NB4 (cell line): ENCODE data around the gene FUCA1.

Source experiments
- POLR2A ChIP-seq: IDR thresholded peaks from 2 replicates; pipeline ENCODE4 v1.6.1; 2011; ENCODE audit warnings: mild to moderate bottlenecking; ENCODE audit not compliant: insufficient read length; ENCODE audit errors: extremely low read depth
- TF ChIP-seq, protein P1 (sequence below): IDR thresholded peaks from one replicate; pipeline ENCODE4 v1.5.1; 2012; ENCODE audit warnings: low read depth, low read length
- TF ChIP-seq, protein P2 (sequence below): IDR thresholded peaks from 2 replicates; pipeline ENCODE4 v1.6.1; 2011; ENCODE audit warnings: low read depth, low read length

DNA sequence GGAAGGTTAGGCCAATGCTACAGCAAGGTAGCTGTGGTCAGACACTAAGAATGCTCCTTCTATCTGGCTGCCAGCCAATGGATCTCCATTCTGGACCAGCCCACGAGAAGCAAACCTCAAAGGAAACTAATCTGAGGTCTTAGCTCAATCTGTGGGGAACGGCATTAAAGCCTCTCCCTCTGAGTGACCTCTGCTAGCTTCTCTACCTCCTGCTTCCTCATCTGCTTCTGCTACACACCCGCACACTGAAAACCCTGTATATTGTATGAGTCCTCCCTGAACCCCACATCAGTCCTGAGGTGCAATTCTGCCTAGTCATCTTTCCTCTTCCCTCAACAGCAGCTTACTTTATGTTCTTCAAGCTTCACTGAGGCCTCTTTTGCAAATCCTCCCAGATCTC lies 60.6 kb downstream of the FUCA1 start:
- no peak for TF ChIP-seq POLR2A
- TF ChIP-seq, protein P1, sequence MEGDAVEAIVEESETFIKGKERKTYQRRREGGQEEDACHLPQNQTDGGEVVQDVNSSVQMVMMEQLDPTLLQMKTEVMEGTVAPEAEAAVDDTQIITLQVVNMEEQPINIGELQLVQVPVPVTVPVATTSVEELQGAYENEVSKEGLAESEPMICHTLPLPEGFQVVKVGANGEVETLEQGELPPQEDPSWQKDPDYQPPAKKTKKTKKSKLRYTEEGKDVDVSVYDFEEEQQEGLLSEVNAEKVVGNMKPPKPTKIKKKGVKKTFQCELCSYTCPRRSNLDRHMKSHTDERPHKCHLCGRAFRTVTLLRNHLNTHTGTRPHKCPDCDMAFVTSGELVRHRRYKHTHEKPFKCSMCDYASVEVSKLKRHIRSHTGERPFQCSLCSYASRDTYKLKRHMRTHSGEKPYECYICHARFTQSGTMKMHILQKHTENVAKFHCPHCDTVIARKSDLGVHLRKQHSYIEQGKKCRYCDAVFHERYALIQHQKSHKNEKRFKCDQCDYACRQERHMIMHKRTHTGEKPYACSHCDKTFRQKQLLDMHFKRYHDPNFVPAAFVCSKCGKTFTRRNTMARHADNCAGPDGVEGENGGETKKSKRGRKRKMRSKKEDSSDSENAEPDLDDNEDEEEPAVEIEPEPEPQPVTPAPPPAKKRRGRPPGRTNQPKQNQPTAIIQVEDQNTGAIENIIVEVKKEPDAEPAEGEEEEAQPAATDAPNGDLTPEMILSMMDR = no peak
- TF ChIP-seq, protein P2, sequence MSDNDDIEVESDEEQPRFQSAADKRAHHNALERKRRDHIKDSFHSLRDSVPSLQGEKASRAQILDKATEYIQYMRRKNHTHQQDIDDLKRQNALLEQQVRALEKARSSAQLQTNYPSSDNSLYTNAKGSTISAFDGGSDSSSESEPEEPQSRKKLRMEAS = no peak
